Neural progenitor cell (in vitro differentiated cells): ENCODE results near the gene KIAA1586. TPM values are rescaled to one million over a fixed set of nuclear protein-coding genes. Genes with fewer than 3 reads are reported as not detected.

Experiments used
- DNase-seq: peaks from one replicate; pipeline ENCODE4 v3.0.0-alpha.2; 2016; ENCODE audit warnings: low spot score
- H2AFZ ChIP-seq: fragments of 200-600 bp; sonication (generic); replicated peaks from 2 replicates; pipeline ENCODE4 v1.6.1; 2016; ENCODE audit warnings: antibody characterized with exemption
- H3F3A ChIP-seq: fragments of 200-600 bp; sonication (generic); 2 replicates; pipeline ENCODE4 v1.6.1; 2016; ENCODE audit warnings: antibody characterized with exemption, low read depth
- H3K27ac ChIP-seq: fragments of 200-600 bp; sonication (generic); 2 replicates; pipeline ENCODE4 v1.5.1; 2016; ENCODE audit warnings: mild to moderate bottlenecking
- H3K27me3 ChIP-seq: fragments of 200-600 bp; sonication (generic); 2 replicates; pipeline ENCODE4 v1.6.1; 2016; ENCODE audit warnings: mild to moderate bottlenecking, moderate library complexity
- H3K36me3 ChIP-seq: fragments of 200-600 bp; sonication (generic); 2 replicates; pipeline ENCODE4 v1.5.1; 2016
- H3K4me1 ChIP-seq: fragments of 200-600 bp; sonication (generic); 2 replicates; pipeline ENCODE4 v1.6.1; 2016; ENCODE audit warnings: mixed run types
- H3K4me2 ChIP-seq: fragments of 200-600 bp; sonication (generic); 2 replicates; pipeline ENCODE4 v1.6.1; 2016
- H3K4me3 ChIP-seq: fragments of 200-600 bp; sonication (generic); 2 replicates; pipeline ENCODE4 v1.5.1; 2016
- H3K79me2 ChIP-seq: fragments of 200-600 bp; sonication (generic); 2 replicates; pipeline ENCODE4 v1.6.1; 2016; ENCODE audit warnings: low read depth
- H3K9ac ChIP-seq: fragments of 200-600 bp; sonication (generic); 2 replicates; pipeline ENCODE4 v1.6.1; 2016
- H3K9me3 ChIP-seq: fragments of 200-600 bp; sonication (generic); 2 replicates; pipeline ENCODE4 v1.5.1; 2016; ENCODE audit warnings: low read depth
- H4K20me1 ChIP-seq: fragments of 200-600 bp; sonication (generic); 2 replicates; pipeline ENCODE4 v1.6.1; 2016; ENCODE audit warnings: low read depth
- H3K27ac Mint-ChIP-seq: 3 replicates; pipeline ENCODE4 v1.8.0; 2021; ENCODE audit warnings: mixed read lengths
- H3K27me3 Mint-ChIP-seq: 2 replicates; pipeline ENCODE4 v1.8.0; 2022; ENCODE audit warnings: low read depth, mild to moderate bottlenecking, inconsistent platforms, moderate library complexity, mixed read lengths; ENCODE audit not compliant: insufficient read depth
- H3K36me3 Mint-ChIP-seq: 3 replicates; pipeline ENCODE4 v1.8.0; 2021; ENCODE audit warnings: mixed read lengths
- H3K4me1 Mint-ChIP-seq: 3 replicates; pipeline ENCODE4 v1.8.0; 2021; ENCODE audit warnings: mixed read lengths
- H3K4me3 Mint-ChIP-seq: 3 replicates; pipeline ENCODE4 v1.8.0; 2021; ENCODE audit warnings: mild to moderate bottlenecking, moderate library complexity, mixed read lengths
- H3K9me3 Mint-ChIP-seq: 3 replicates; pipeline ENCODE4 v1.8.0; 2020; ENCODE audit warnings: mixed read lengths
- EZH2 ChIP-seq: fragments of 200-600 bp; sonication (generic); IDR thresholded peaks from 2 replicates; pipeline ENCODE4 v1.6.1; 2017; ENCODE audit warnings: antibody characterized with exemption, mild to moderate bottlenecking, moderate library complexity
- EZH2phosphoT487 ChIP-seq: fragments of 200-600 bp; sonication (generic); IDR thresholded peaks from 2 replicates; pipeline ENCODE4 v1.6.1; 2017; ENCODE audit warnings: antibody characterized with exemption
- total RNA-seq: library from RNA; depleted of rRNA; stranded (reverse); fragments of >200 nt; gene quantifications from 2 replicates; pipeline ENCODE4 v1.2.3, GENCODE V29; 2015; ENCODE audit warnings: low replicate concordance
- TF ChIP-seq, protein P1 (sequence below): fragments of 200-600 bp; sonication (generic); IDR thresholded peaks from 2 replicates; pipeline ENCODE4 v1.5.1; 2017; ENCODE audit warnings: antibody characterized with exemption, mild to moderate bottlenecking

Gene KIAA1586
- total RNA-seq, 1 donor from 2014 or later: 88.1 TPM

DNA sequence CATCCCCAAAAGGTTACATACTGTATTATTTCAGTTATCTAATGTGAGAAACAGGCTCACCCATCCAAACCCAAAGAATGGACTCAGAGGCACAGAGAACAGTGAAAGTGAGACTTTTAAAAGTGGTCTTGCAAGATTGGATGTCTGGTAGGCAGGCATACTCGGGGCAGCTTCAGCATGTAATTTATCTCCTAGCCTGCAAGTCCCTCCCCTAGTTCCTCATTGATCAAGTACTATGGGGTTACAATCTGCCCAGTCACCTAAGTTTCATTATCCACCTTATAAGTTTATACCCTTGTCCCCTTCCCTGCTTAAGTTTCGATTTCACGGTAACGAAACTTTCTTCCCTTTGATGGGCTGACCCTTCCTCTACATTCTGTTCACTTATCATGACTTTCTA, 22.7 kb downstream of the KIAA1586 start:
- Histone ChIP-seq H3K4me2 (peak overlapping the region; percentile 21), H3F3A (peaks cover 29% of the 10 kb centered on the region), H3K27me3 (no peaks in the 10 kb centered on the region), H2AFZ (no peak overlapping the region), H3K79me2 (no peaks in the 10 kb centered on the region), H3K9me3 (no peaks in the 10 kb centered on the region), H3K4me1 (peaks cover 27% of the 10 kb centered on the region), H3K4me3 (no peak overlapping the region), H3K27ac (no peak overlapping the region), H4K20me1 (no peaks in the 10 kb centered on the region), H3K9ac (no peak overlapping the region), H3K36me3 (no peaks in the 10 kb centered on the region)
- Mint-ChIP-seq H3K27ac (no peak overlapping the region), H3K36me3 (peaks cover 7% of the 10 kb centered on the region), H3K4me1 (peaks cover 3% of the 10 kb centered on the region), H3K27me3 (no peaks in the 10 kb centered on the region), H3K9me3 (no peaks in the 10 kb centered on the region), H3K4me3 (no peak overlapping the region)
- no peak for DNase-seq
- TF ChIP-seq EZH2phosphoT487 (no peak), EZH2 (no peak)
- TF ChIP-seq, protein P1, sequence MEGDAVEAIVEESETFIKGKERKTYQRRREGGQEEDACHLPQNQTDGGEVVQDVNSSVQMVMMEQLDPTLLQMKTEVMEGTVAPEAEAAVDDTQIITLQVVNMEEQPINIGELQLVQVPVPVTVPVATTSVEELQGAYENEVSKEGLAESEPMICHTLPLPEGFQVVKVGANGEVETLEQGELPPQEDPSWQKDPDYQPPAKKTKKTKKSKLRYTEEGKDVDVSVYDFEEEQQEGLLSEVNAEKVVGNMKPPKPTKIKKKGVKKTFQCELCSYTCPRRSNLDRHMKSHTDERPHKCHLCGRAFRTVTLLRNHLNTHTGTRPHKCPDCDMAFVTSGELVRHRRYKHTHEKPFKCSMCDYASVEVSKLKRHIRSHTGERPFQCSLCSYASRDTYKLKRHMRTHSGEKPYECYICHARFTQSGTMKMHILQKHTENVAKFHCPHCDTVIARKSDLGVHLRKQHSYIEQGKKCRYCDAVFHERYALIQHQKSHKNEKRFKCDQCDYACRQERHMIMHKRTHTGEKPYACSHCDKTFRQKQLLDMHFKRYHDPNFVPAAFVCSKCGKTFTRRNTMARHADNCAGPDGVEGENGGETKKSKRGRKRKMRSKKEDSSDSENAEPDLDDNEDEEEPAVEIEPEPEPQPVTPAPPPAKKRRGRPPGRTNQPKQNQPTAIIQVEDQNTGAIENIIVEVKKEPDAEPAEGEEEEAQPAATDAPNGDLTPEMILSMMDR: no peak

DNA sequence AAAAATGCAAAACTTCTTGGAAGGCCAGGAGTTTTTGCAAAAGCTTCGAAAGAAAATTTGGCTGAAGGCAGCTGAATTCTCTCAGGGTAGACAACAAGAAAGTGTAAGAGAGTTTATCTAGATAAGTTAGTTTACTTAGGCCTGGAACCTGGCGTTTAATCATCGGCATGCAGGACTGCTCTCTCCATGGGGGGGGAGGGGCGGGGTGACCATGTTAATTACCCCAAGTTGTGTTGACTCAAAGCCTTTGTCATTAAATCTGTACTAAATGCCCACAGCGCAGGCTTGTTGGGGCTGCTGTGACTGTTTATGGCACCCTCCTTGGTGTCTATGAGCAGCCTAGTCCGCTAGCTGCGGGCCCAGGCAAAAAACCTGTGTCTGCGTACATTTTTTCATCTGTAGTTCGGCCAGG, 23.4 kb downstream of the KIAA1586 start:
- H3K79me2 ChIP-seq: no peaks in the 10 kb centered on the region
- Mint-ChIP-seq H3K27ac (no peak overlapping the region), H3K27me3 (no peaks in the 10 kb centered on the region), H3K4me3 (no peak overlapping the region), H3K4me1 (peaks cover 3% of the 10 kb centered on the region), H3K9me3 (no peaks in the 10 kb centered on the region), H3K36me3 (peaks cover 7% of the 10 kb centered on the region)
- H3K27me3 ChIP-seq: no peaks in the 10 kb centered on the region
- no peak overlapping the region for H3K4me3 ChIP-seq
- H3F3A ChIP-seq: peaks cover 24% of the 10 kb centered on the region
- H3K4me1 ChIP-seq: peaks cover 27% of the 10 kb centered on the region
- H2AFZ ChIP-seq: no peak overlapping the region
- no peak overlapping the region for H3K9ac ChIP-seq
- no peak overlapping the region for H3K27ac ChIP-seq
- TF ChIP-seq EZH2phosphoT487 (no peak), EZH2 (no peak)
- TF ChIP-seq, protein P1: no peak
- no peaks in the 10 kb centered on the region for H3K9me3 ChIP-seq
- no peaks in the 10 kb centered on the region for H4K20me1 ChIP-seq
- peak overlapping the region; percentile 21 for H3K4me2 ChIP-seq
- DNase-seq: peak; percentile 19
- no peaks in the 10 kb centered on the region for H3K36me3 ChIP-seq

DNA sequence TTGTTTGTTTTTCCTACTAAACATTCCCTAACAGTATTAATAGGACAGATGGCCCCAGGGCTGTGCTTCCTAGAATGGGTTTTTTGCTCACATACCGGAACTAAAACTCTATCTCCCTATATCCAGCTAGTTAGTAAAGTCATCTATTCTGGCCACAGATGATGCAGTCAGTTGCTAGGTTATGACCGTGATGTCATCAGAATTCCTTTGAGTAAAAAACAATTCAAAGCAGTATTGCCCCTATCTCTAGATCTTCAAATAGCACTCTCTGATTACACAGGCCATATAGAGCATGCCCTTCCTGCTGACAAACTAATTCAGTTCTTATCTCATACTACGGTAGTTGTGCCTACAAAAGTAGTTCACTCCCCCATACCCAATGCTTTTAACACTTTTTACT, 25.6 kb downstream of the KIAA1586 start:
- H3K27ac Mint-ChIP-seq: no peak overlapping the region
- Histone ChIP-seq H3K9ac (no peak overlapping the region), H3K27me3 (no peaks in the 10 kb centered on the region), H3K27ac (no peak overlapping the region), H4K20me1 (no peaks in the 10 kb centered on the region), H3K79me2 (no peaks in the 10 kb centered on the region), H3F3A (peaks cover 24% of the 10 kb centered on the region), H3K9me3 (no peaks in the 10 kb centered on the region), H2AFZ (no peak overlapping the region), H3K4me3 (no peak overlapping the region), H3K36me3 (no peaks in the 10 kb centered on the region), H3K4me2 (no peak overlapping the region), H3K4me1 (peaks cover 27% of the 10 kb centered on the region)
- no peak for DNase-seq
- H3K4me3 Mint-ChIP-seq: no peak overlapping the region
- no peak for TF ChIP-seq EZH2
- TF ChIP-seq, protein P1: no peak
- no peak for TF ChIP-seq EZH2phosphoT487
- H3K9me3 Mint-ChIP-seq: no peaks in the 10 kb centered on the region
- peaks cover 7% of the 10 kb centered on the region for H3K36me3 Mint-ChIP-seq
- H3K27me3 Mint-ChIP-seq: no peaks in the 10 kb centered on the region
- H3K4me1 Mint-ChIP-seq: peaks cover 3% of the 10 kb centered on the region
